SU-DHL-6 (cell line): ENCODE data around the gene VANGL1.
A peak's percentile ranks its signal among the peaks of the same experiment; 100 is the strongest.

Experiments
- CTCF ChIP-seq: fragments of 200-600 bp; sonication (generic); IDR thresholded peaks from one replicate; pipeline ENCODE4 v1.5.1; 2017; ENCODE audit warnings: antibody characterized with exemption, mild to moderate bottlenecking, low read length, moderate library complexity; ENCODE audit not compliant: insufficient read depth, poor library complexity, severe bottlenecking
- EZH2phosphoT487 ChIP-seq: fragments of 200-600 bp; sonication (generic), shearing (Covaris generic); conservative IDR thresholded peaks from 2 replicates; pipeline ENCODE4 v1.6.1; 2018; ENCODE audit warnings: mild to moderate bottlenecking, antibody characterized with exemption, low read length, moderate library complexity, mixed read lengths

GRCh38 chr1:115595279-115596079, 46.3 kb upstream of the VANGL1 start:
- TF ChIP-seq CTCF (peak; percentile 81), EZH2phosphoT487 (no peak)
